Loucy (cell line): ENCODE data around the gene UCMA.

Experiments
- EZH2phosphoT487 ChIP-seq: fragments of 200-600 bp; IDR thresholded peaks from 2 replicates; pipeline ENCODE4 v1.6.1; 2018; ENCODE audit warnings: antibody characterized with exemption, mild to moderate bottlenecking, moderate library complexity, borderline replicate concordance
- TF ChIP-seq, protein P1 (sequence below): fragments of 200-600 bp; sonication (generic); conservative IDR thresholded peaks from 2 replicates; pipeline ENCODE4 v1.5.1; 2014; ENCODE audit warnings: mild to moderate bottlenecking, antibody characterized with exemption, low read length

DNA sequence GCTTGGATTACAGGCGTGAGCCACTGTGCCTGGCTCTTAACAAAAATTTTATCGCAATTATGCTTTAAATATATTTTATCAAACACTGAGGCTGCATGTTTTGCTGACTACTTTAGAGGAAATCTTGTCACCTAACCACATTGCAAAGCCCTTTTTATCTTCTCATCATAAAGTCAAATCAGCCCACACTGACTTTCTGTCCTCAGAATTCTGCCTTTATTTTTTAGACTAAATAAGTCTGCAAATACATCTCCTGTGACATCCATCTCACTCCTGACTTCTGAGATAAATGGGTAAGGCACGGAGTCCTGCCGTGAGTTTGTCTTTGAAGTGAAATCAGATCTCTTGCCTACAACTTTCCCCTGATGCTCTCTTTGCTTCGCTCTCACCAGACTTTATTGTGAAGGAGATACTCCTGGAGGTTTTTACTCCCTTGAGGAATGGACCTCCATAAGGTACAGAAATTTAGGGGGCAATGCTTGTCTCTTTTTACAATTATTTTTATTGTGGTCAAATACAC lies 23.5 kb upstream of the UCMA start:
- TF ChIP-seq, protein P1, sequence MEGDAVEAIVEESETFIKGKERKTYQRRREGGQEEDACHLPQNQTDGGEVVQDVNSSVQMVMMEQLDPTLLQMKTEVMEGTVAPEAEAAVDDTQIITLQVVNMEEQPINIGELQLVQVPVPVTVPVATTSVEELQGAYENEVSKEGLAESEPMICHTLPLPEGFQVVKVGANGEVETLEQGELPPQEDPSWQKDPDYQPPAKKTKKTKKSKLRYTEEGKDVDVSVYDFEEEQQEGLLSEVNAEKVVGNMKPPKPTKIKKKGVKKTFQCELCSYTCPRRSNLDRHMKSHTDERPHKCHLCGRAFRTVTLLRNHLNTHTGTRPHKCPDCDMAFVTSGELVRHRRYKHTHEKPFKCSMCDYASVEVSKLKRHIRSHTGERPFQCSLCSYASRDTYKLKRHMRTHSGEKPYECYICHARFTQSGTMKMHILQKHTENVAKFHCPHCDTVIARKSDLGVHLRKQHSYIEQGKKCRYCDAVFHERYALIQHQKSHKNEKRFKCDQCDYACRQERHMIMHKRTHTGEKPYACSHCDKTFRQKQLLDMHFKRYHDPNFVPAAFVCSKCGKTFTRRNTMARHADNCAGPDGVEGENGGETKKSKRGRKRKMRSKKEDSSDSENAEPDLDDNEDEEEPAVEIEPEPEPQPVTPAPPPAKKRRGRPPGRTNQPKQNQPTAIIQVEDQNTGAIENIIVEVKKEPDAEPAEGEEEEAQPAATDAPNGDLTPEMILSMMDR = no peak
- TF ChIP-seq EZH2phosphoT487 = no peak
